ENCODE measurements around the gene MT2A. TPM values are rescaled to one million over a fixed set of nuclear protein-coding genes. Genes with fewer than 3 reads are reported as not detected.

MT2A gene
- total and polyA plus RNA-seq, 2 experiments from 2014 or later: 211 to 3,441 TPM

- WGBS, 2 experiments (ENCODE audit: low coverage in 1 of 2, low lambda C conversion rate in 2 of 2, missing lambda C conversion rate in 2 of 2): 1% methylated on average over 6 of the region's 6 CpGs
- no peaks in the 10 kb centered on the region for H3K9me2 ChIP-seq (ENCODE audit: insufficient read depth)
- peak overlapping the region; percentile 92 for H3K4me2 ChIP-seq (ENCODE audit: unreplicated experiment)
- no peaks in the 10 kb centered on the region for H3K36me3 ChIP-seq (ENCODE audit: low read depth)
- peak overlapping the region; percentile 96 for H3K9ac ChIP-seq
- H3K27me3 ChIP-seq (replicated peaks; ENCODE audit: insufficient read depth): no peaks in the 10 kb centered on the region
- TF ChIP-seq EZH2 (IDR thresholded peaks at IDR 0.05; ENCODE audit: insufficient read depth, poor library complexity, severe bottlenecking): no peak
- TF ChIP-seq EZH2phosphoT487 (IDR thresholded peaks at IDR 0.05; ENCODE audit: insufficient read depth, low read depth): no peak
- H3K4me1 ChIP-seq (ENCODE audit: insufficient read depth): peaks cover 70% of the 10 kb centered on the region
- peak overlapping the region; percentile 95 for H3K4me3 ChIP-seq
- peak; percentile 89 for DNase-seq
- peaks cover 83% of the 10 kb centered on the region for H3F3A ChIP-seq (ENCODE audit: insufficient read depth)
- peaks cover 12% of the 10 kb centered on the region; the same call in 1 of the 2 replicates for H3K79me2 ChIP-seq (ENCODE audit: insufficient read depth)
- no peaks in the 10 kb centered on the region for H3K9me3 ChIP-seq (ENCODE audit: low read depth)
- peak overlapping the region; percentile 100 for H3K27ac ChIP-seq
- in situ Hi-C loops (cut with MboI): no loop called here
- no peak overlapping the region for H2AFZ ChIP-seq
- H4K20me1 ChIP-seq (ENCODE audit: insufficient read depth): no peaks in the 10 kb centered on the region
These were observed 1.1 kb downstream of the MT2A start for GRCh38 chr16:56609463-56609921.

- no peaks in the 10 kb centered on the region for H3K27me3 ChIP-seq (replicated peaks; ENCODE audit: insufficient read depth)
- in situ Hi-C loops (cut with MboI): no loop called here
- peaks cover 76% of the 10 kb centered on the region for H3K4me1 ChIP-seq (ENCODE audit: insufficient read depth)
- H4K20me1 ChIP-seq (ENCODE audit: insufficient read depth): no peaks in the 10 kb centered on the region
- peak overlapping the region; percentile 100 for H3K27ac ChIP-seq
- H2AFZ ChIP-seq: 0 out of 2 replicates have a peak overlapping the region, but pooled peaks have one; percentile 20
- DNase-seq: peak; percentile 96
- H3K79me2 ChIP-seq (ENCODE audit: insufficient read depth): peaks cover 12% of the 10 kb centered on the region; the same call in 1 of the 2 replicates
- peaks cover 87% of the 10 kb centered on the region for H3F3A ChIP-seq (ENCODE audit: insufficient read depth)
- TF ChIP-seq EZH2phosphoT487 (IDR thresholded peaks at IDR 0.05; ENCODE audit: insufficient read depth, low read depth): no peak
- no peak for TF ChIP-seq EZH2 (IDR thresholded peaks at IDR 0.05; ENCODE audit: insufficient read depth, poor library complexity, severe bottlenecking)
- H3K9ac ChIP-seq: peak overlapping the region; percentile 96
- H3K4me2 ChIP-seq (ENCODE audit: unreplicated experiment): peak overlapping the region; percentile 92
- 1 to 3% methylated on average over 10 of the region's 10 CpGs for WGBS, 2 experiments (ENCODE audit: low coverage in 1 of 2, low lambda C conversion rate in 2 of 2, missing lambda C conversion rate in 2 of 2)
- no peaks in the 10 kb centered on the region for H3K9me3 ChIP-seq (ENCODE audit: low read depth)
- peak overlapping the region; percentile 95 for H3K4me3 ChIP-seq
- H3K36me3 ChIP-seq (ENCODE audit: low read depth): no peaks in the 10 kb centered on the region
- no peaks in the 10 kb centered on the region for H3K9me2 ChIP-seq (ENCODE audit: insufficient read depth)
These were observed 1.7 kb downstream of the MT2A start for GRCh38 chr16:56610017-56610608.

GRCh38 chr16:56610609-56611111 lies 2.3 kb downstream of the MT2A start:
- Histone ChIP-seq H4K20me1 (ENCODE audit: insufficient read depth) (no peaks in the 10 kb centered on the region), H3F3A (ENCODE audit: insufficient read depth) (peaks cover 86% of the 10 kb centered on the region), H3K9me3 (ENCODE audit: low read depth) (no peaks in the 10 kb centered on the region), H3K27me3 (replicated peaks; ENCODE audit: insufficient read depth) (no peaks in the 10 kb centered on the region), H2AFZ (peak overlapping the region; percentile 20), H3K9me2 (ENCODE audit: insufficient read depth) (no peaks in the 10 kb centered on the region), H3K79me2 (ENCODE audit: insufficient read depth) (peaks cover 12% of the 10 kb centered on the region; the same call in 1 of the 2 replicates), H3K4me2 (ENCODE audit: unreplicated experiment) (peak overlapping the region; percentile 92), H3K4me1 (ENCODE audit: insufficient read depth) (peaks cover 79% of the 10 kb centered on the region), H3K36me3 (ENCODE audit: low read depth) (no peaks in the 10 kb centered on the region), H3K27ac (peak overlapping the region; percentile 100), H3K9ac (peak overlapping the region; percentile 96), H3K4me3 (peak overlapping the region; percentile 95)
- TF ChIP-seq EZH2 (IDR thresholded peaks at IDR 0.05; ENCODE audit: insufficient read depth, poor library complexity, severe bottlenecking) (no peak), EZH2phosphoT487 (IDR thresholded peaks at IDR 0.05; ENCODE audit: insufficient read depth, low read depth) (no peak)
- WGBS, 2 experiments (ENCODE audit: low coverage in 1 of 2, low lambda C conversion rate in 2 of 2, missing lambda C conversion rate in 2 of 2): 4 to 5% methylated on average over 2 of the region's 2 CpGs
- peak; percentile 52 for DNase-seq
- in situ Hi-C loops (cut with MboI): no loop called here

DNA sequence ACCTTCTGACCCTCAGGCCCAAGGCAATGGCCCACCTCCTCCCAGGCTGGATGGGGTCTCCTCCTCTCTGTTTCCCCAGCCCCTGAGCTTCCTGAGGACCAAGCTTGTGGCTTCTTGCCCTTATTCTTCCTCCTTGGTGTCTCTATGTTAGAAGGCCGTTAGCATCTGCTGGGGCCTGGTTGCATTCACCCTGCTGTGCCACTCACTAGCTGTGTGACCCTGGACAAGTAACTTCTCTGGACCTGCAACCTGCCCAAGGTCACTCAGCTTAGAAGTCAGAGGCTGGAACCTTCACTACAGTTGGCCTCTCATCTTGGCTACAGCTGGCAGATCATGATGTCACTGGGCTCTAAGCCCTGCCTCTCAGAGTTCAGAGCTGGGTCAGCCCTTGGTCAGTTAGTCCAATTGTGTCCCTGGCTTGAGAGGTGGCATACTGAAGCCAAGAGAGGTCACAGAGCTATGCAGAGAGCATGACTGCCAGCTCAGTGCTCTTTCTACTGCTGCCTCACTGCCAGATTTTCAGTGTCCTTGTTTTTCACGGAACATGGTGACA lies 3.0 kb downstream of the MT2A start:
- DNase-seq: peak; percentile 75
- in situ Hi-C loops (cut with MboI): no loop called here
- TF ChIP-seq EZH2 (IDR thresholded peaks at IDR 0.05; ENCODE audit: insufficient read depth, poor library complexity, severe bottlenecking) (no peak), EZH2phosphoT487 (IDR thresholded peaks at IDR 0.05; ENCODE audit: insufficient read depth, low read depth) (no peak)
- Histone ChIP-seq H4K20me1 (ENCODE audit: insufficient read depth) (no peaks in the 10 kb centered on the region), H2AFZ (peak overlapping the region; percentile 20; the same call in 1 of the 2 replicates), H3K9me2 (ENCODE audit: insufficient read depth) (no peaks in the 10 kb centered on the region), H3K4me2 (ENCODE audit: unreplicated experiment) (peak overlapping the region; percentile 92), H3K9me3 (ENCODE audit: low read depth) (no peaks in the 10 kb centered on the region), H3K27me3 (replicated peaks; ENCODE audit: insufficient read depth) (no peaks in the 10 kb centered on the region), H3K9ac (peak overlapping the region; percentile 96), H3K4me1 (ENCODE audit: insufficient read depth) (peaks cover 74% of the 10 kb centered on the region), H3K27ac (peak overlapping the region; percentile 100), H3F3A (ENCODE audit: insufficient read depth) (peaks cover 79% of the 10 kb centered on the region), H3K79me2 (ENCODE audit: insufficient read depth) (peaks cover 12% of the 10 kb centered on the region; the same call in 1 of the 2 replicates), H3K4me3 (peak overlapping the region; percentile 95; the same call in 1 of the 2 replicates), H3K36me3 (ENCODE audit: low read depth) (no peaks in the 10 kb centered on the region)
- WGBS, 2 experiments (ENCODE audit: low coverage in 1 of 2, low lambda C conversion rate in 2 of 2, missing lambda C conversion rate in 2 of 2): 5 to 10% methylated on average over 1 to 2 of the region's 2 CpGs

Measured in GM23248 (cell line).